NCI-H524 treated with DMSO at 0.1 percent for 48 hours (cell line): ENCODE results near the gene ASB9.
"Not testable (repeated sequence)": the region's sequence is repeated elsewhere in the genome, so short reads cannot be mapped to it uniquely, and the experiment has no call there.

Source experiments
- DNase-seq: peaks from one replicate; lab custom pipeline; 2025; lab: John Stamatoyannopoulos, UW

The ASB9 gene

GRCh38 chrX:15241301-15241700 is 28.6 kb downstream of the ASB9 start:
- no peak for DNase-seq

GRCh38 chrX:15240414-15240813 is 29.5 kb downstream of the ASB9 start:
- DNase-seq = no peak

- no peak for DNase-seq
Observed at GRCh38 chrX:15236146-15236545, 33.7 kb downstream of the ASB9 start.

- DNase-seq = no peak
Observed at GRCh38 chrX:15235001-15235400, 34.9 kb downstream of the ASB9 start.

- no peak for DNase-seq
Observed at GRCh38 chrX:15233416-15234015, 36.4 kb downstream of the ASB9 start.

GRCh38 chrX:15224747-15225146 is 45.1 kb downstream of the ASB9 start:
- DNase-seq = no peak

- no peak for DNase-seq
Observed at GRCh38 chrX:15221321-15221720, 48.6 kb downstream of the ASB9 start.

GRCh38 chrX:15217161-15217560 is 52.7 kb downstream of the ASB9 start:
- DNase-seq = no peak

- DNase-seq = no peak
Observed at GRCh38 chrX:15216280-15216679, 53.6 kb downstream of the ASB9 start.

- peak; percentile 40 for DNase-seq
Observed at GRCh38 chrX:15215366-15215765, 54.5 kb downstream of the ASB9 start.

GRCh38 chrX:15214588-15214987 is 55.3 kb downstream of the ASB9 start:
- DNase-seq = no peak

- no peak for DNase-seq
Observed at GRCh38 chrX:15209096-15209495, 60.8 kb downstream of the ASB9 start.

GRCh38 chrX:15207994-15208393 is 61.9 kb downstream of the ASB9 start:
- DNase-seq = no peak

GRCh38 chrX:15207384-15207783 is 62.5 kb downstream of the ASB9 start:
- DNase-seq = no peak

- DNase-seq = no peak
Observed at GRCh38 chrX:15206306-15206705, 63.6 kb downstream of the ASB9 start.

GRCh38 chrX:15204130-15204751 is 65.6 kb downstream of the ASB9 start:
- no peak for DNase-seq

- DNase-seq = no peak
Observed at GRCh38 chrX:15203694-15204093, 66.2 kb downstream of the ASB9 start.

- DNase-seq = no peak
Observed at GRCh38 chrX:15202454-15203177, 67.3 kb downstream of the ASB9 start.

GRCh38 chrX:15200871-15201270 is 69.0 kb downstream of the ASB9 start:
- DNase-seq = no peak

GRCh38 chrX:15198608-15199202 is 71.2 kb downstream of the ASB9 start:
- not testable (repeated sequence) for DNase-seq

- DNase-seq = no peak
Observed at GRCh38 chrX:15194146-15194545, 75.7 kb downstream of the ASB9 start.
